ENCODE results near the gene RAVER1. TPM values are rescaled to one million over a fixed set of nuclear protein-coding genes. Genes with fewer than 3 reads are reported as not detected.
"Not testable (repeated sequence)": the region's sequence is repeated elsewhere in the genome, so short reads cannot be mapped to it uniquely, and the experiment has no call there.

RAVER1 gene
- total RNA-seq, 2 experiments from 2014 or later = 103 to 107 TPM

DNA sequence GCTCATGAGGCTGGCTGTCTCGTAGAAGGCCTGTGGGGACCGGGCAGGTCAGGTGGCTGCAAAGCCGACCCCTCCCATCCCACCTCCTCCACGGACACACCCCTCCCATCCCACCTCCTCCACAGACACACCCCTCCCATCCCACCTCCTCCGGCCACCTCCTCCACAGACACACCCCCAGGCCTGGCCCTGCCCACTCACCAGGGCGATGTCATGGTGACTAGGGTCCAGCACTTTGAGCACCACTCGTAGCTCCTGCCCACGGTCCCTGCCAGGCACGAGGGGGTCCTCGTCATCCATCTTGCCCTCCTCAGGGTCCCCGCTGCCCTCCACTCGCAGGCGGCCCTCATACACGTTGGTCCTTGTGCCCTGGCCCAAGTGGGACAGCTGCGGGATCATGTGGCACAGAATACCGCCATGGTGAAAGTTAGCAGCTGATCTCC is 28.3 kb upstream of the RAVER1 start:
- H3K27ac Mint-ChIP-seq = no peak overlapping the region
- H3K27me3 Mint-ChIP-seq = no peaks in the 10 kb centered on the region
- H3K4me1 Mint-ChIP-seq = no peaks in the 10 kb centered on the region
- no peak overlapping the region for H3K4me3 Mint-ChIP-seq
- peaks cover 10% of the 10 kb centered on the region for H3K36me3 Mint-ChIP-seq
- H3K9me3 Mint-ChIP-seq = no peaks in the 10 kb centered on the region
- no peak for DNase-seq

- Mint-ChIP-seq H3K36me3 (peaks cover 30% of the 10 kb centered on the region), H3K4me1 (no peaks in the 10 kb centered on the region), H3K4me3 (no peak overlapping the region), H3K27ac (no peak overlapping the region), H3K27me3 (no peaks in the 10 kb centered on the region), H3K9me3 (no peaks in the 10 kb centered on the region)
- DNase-seq = no peak
Observed at GRCh38 chr19:10356431-10356830, 23.1 kb upstream of the RAVER1 start.

DNA sequence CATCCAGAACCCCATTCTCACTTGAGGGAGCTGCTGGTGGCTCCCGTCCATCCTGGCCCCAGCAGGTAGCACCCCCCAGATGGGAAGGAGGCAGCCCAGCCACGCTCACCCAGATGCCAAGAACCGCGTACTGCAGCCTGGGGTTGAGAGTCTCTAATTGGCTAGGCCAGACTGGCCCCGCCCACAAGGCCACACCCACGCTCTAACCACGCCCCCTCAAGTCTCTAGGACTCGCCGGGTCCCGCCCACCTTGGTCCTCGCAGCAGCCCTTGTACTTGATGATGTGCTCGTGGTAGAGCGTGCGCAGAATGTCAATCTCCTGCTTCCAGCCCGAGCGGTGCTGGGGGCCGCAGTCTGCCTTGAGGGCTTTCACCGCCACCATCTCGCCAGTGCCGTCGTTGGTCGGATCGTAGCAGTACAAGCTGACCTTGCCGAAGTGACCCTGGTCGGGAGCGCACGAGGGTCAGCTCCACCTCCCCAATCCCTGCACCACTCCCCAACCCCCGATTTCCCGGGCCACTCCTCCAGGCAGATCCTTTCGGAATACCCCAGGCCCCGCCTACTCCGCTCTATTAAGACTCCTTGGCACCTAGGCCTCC is 20.6 kb upstream of the RAVER1 start:
- Mint-ChIP-seq H3K36me3 (peaks cover 22% of the 10 kb centered on the region), H3K4me1 (no peaks in the 10 kb centered on the region), H3K27me3 (no peaks in the 10 kb centered on the region), H3K9me3 (no peaks in the 10 kb centered on the region), H3K4me3 (no peak overlapping the region), H3K27ac (no peak overlapping the region)
- peak; percentile 63 for DNase-seq

- no peak overlapping the region for H3K27ac Mint-ChIP-seq
- no peaks in the 10 kb centered on the region for H3K4me1 Mint-ChIP-seq
- no peak for DNase-seq
- no peaks in the 10 kb centered on the region for H3K9me3 Mint-ChIP-seq
- H3K4me3 Mint-ChIP-seq = no peak overlapping the region
- peaks cover 22% of the 10 kb centered on the region for H3K36me3 Mint-ChIP-seq
- H3K27me3 Mint-ChIP-seq = no peaks in the 10 kb centered on the region
Observed at GRCh38 chr19:10352764-10353671, 19.7 kb upstream of the RAVER1 start.

- Mint-ChIP-seq H3K27ac (no peak overlapping the region), H3K9me3 (no peaks in the 10 kb centered on the region), H3K4me3 (no peak overlapping the region), H3K36me3 (no peaks in the 10 kb centered on the region), H3K27me3 (no peaks in the 10 kb centered on the region), H3K4me1 (peaks cover 2% of the 10 kb centered on the region)
- DNase-seq = no peak
Observed at GRCh38 chr19:10346509-10346908, 13.2 kb upstream of the RAVER1 start.

DNA sequence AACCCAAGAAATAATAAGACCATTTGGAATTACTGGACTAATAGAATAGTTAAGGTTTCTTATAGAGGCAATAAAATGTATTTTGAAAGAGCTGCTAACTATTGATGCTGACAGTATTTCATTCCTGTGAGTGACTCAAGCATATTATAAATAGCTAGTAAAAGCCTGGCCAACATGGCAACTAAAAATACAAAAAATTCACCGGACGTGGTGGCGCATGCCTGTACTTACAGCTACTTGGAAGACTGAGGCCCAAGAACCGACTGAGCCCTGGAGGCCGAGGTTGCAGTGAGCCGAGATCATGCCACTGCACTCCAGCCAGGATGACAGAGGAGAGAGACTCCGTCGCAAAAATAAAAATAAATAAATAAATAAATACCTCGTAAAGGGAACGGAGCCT is 11.5 kb upstream of the RAVER1 start:
- peaks cover 4% of the 10 kb centered on the region for H3K4me1 Mint-ChIP-seq
- no peak overlapping the region for H3K27ac Mint-ChIP-seq
- no peaks in the 10 kb centered on the region for H3K9me3 Mint-ChIP-seq
- no peak for DNase-seq
- no peaks in the 10 kb centered on the region for H3K27me3 Mint-ChIP-seq
- H3K36me3 Mint-ChIP-seq = no peaks in the 10 kb centered on the region
- H3K4me3 Mint-ChIP-seq = no peak overlapping the region

DNA sequence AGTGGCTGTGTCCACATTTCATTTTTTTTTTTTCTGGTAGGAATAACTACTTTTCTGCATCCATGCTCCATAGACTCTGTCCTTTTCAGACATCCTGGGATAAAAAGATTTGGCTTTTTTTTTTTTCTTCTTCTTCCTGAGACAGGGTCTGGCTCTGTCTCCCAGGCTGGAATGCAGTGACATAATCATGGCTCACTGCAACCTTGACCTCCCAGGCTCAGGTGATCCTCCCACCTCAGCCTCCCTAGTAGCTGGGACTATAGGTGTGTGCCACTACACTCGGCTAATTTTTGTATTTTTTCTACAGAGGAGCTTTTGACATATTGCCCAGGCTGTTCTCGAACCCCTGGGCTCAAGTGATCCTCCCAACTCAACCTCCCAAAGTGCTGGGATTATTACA is 10.2 kb upstream of the RAVER1 start:
- H3K4me3 Mint-ChIP-seq = no peak overlapping the region
- H3K36me3 Mint-ChIP-seq = no peaks in the 10 kb centered on the region
- no peak for DNase-seq
- H3K27ac Mint-ChIP-seq = no peak overlapping the region
- H3K27me3 Mint-ChIP-seq = no peaks in the 10 kb centered on the region
- no peaks in the 10 kb centered on the region for H3K9me3 Mint-ChIP-seq
- H3K4me1 Mint-ChIP-seq = peaks cover 13% of the 10 kb centered on the region

GRCh38 chr19:10339977-10340376 is 6.6 kb upstream of the RAVER1 start:
- H3K4me1 Mint-ChIP-seq = peaks cover 15% of the 10 kb centered on the region
- peaks cover 5% of the 10 kb centered on the region for H3K36me3 Mint-ChIP-seq
- no peaks in the 10 kb centered on the region for H3K9me3 Mint-ChIP-seq
- H3K4me3 Mint-ChIP-seq = peak overlapping the region; percentile 89
- DNase-seq = no peak
- H3K27ac Mint-ChIP-seq = peak overlapping the region; percentile 95
- no peaks in the 10 kb centered on the region for H3K27me3 Mint-ChIP-seq

GRCh38 chr19:10339380-10339960 is 6.1 kb upstream of the RAVER1 start, which contains the start of gene ICAM3:
TSS of gene ICAM3 (minus strand) at chr19:10339624. CDS start at chr19:10339614, 10 bp downstream.
- Mint-ChIP-seq H3K4me3 (peak within 1 kb of the TSS; percentile 89), H3K36me3 (peaks cover 9% of the 10 kb centered on the region), H3K27me3 (no peaks in the 10 kb centered on the region), H3K4me1 (peaks cover 15% of the 10 kb centered on the region), H3K9me3 (no peaks in the 10 kb centered on the region), H3K27ac (peak within 1 kb of the TSS; percentile 95)
- peak; percentile 73 for DNase-seq

GRCh38 chr19:10338940-10339339 is 5.6 kb upstream of the RAVER1 start:
- H3K9me3 Mint-ChIP-seq = no peaks in the 10 kb centered on the region
- H3K36me3 Mint-ChIP-seq = peaks cover 11% of the 10 kb centered on the region
- peak overlapping the region; percentile 89 for H3K4me3 Mint-ChIP-seq
- H3K4me1 Mint-ChIP-seq = peaks cover 18% of the 10 kb centered on the region
- DNase-seq = no peak
- H3K27ac Mint-ChIP-seq = peak overlapping the region; percentile 95
- H3K27me3 Mint-ChIP-seq = no peaks in the 10 kb centered on the region

- H3K27me3 Mint-ChIP-seq, DNase-seq, H3K4me3 Mint-ChIP-seq, H3K27ac Mint-ChIP-seq, H3K9me3 Mint-ChIP-seq: not testable (repeated sequence)
- Mint-ChIP-seq H3K4me1 (peaks cover 29% of the 10 kb centered on the region), H3K36me3 (peaks cover 26% of the 10 kb centered on the region)
Observed at GRCh38 chr19:10336725-10337124, 3.4 kb upstream of the RAVER1 start.

GRCh38 chr19:10335352-10335985 is 2.1 kb upstream of the RAVER1 start:
- no peak for DNase-seq
- H3K27ac Mint-ChIP-seq = no peak overlapping the region
- no peaks in the 10 kb centered on the region for H3K9me3 Mint-ChIP-seq
- H3K4me1 Mint-ChIP-seq = peaks cover 29% of the 10 kb centered on the region
- H3K36me3 Mint-ChIP-seq = peaks cover 26% of the 10 kb centered on the region
- no peak overlapping the region for H3K4me3 Mint-ChIP-seq
- H3K27me3 Mint-ChIP-seq = no peaks in the 10 kb centered on the region

DNA sequence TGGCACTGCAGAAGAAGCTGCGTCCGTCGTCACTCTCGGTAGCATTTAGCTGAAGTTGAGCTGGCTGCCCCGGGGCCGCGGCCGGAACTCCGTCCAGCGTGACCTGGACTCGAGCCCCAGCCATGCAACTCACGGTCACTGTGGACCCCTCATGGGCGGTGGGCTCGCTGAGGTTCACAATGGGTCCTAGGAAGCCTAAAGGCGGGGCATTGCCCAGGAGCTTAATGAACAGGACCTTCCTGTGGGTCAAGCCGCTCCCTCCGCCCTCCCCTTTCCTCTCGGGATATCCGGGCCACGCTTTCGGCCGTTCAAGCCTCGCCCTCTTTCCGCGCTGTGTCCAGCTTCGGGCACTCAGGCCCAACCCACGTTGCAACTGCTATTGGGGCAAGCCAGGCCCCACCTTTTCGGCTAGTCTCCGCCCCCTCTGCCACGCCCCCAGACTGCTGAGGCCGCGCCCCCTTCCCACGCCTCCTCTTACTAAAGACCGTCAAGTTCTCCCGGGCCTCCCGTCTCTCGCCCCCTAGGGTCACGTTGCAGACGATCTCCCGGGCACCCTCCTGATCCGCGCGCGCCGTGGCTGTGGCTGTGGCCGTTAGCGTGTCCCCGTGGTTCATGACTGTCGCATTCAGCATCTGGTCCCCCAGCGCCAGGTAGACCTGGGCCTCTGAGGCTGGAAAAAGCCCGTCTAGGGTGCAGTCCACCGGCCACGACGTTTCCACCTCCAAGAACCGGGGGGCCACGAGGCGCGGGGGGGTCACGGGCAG is 1.4 kb upstream of the RAVER1 start:
- Mint-ChIP-seq H3K9me3 (no peaks in the 10 kb centered on the region), H3K4me1 (peaks cover 27% of the 10 kb centered on the region), H3K4me3 (peak overlapping the region; percentile 58), H3K27me3 (no peaks in the 10 kb centered on the region), H3K27ac (no peak overlapping the region), H3K36me3 (peaks cover 33% of the 10 kb centered on the region)
- DNase-seq = peak; percentile 65

DNA sequence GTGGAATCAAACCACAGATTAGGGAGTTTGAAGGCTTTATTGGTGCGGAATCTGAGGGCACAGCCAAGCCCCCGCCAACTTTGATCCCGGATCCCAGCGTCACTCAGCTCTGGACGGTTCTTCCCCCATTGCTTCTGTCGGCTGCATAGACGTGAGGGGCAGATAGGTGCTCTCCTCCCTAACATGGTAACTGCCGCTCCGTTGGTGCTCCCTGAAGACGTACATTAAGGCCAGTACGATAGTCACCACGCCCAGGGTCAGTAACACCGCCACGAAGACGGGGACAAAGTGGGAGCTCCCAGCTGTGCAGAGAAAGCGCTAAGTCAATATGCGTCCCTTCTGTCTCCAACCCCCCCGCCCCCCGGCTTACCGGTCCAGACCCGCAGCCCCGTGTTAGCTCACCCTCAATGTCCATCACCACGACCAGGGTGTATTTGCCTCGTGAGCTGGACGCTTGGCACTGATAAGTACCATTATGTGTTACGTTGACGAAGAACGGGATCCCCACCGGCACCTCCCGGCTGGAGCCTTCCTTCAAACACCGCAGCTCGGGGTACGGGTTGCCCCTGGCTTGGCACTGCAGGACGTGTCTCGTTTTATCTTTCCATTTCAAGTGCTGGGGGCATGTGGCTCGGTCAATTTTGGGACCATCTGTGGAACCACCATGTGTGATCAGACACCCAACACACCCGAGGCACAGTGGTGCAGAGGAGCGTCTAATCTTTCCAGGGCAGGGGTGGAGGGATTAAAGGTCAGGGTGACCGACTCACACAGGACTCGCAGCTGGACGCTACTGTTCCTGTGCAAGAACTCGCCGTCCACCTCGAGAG is 644 bp upstream of the RAVER1 start:
- H3K9me3 Mint-ChIP-seq = no peaks in the 10 kb centered on the region
- no peak for DNase-seq
- peaks cover 22% of the 10 kb centered on the region for H3K4me1 Mint-ChIP-seq
- no peaks in the 10 kb centered on the region for H3K27me3 Mint-ChIP-seq
- H3K36me3 Mint-ChIP-seq = peaks cover 38% of the 10 kb centered on the region
- H3K27ac Mint-ChIP-seq = peak overlapping the region; percentile 98
- H3K4me3 Mint-ChIP-seq = peak overlapping the region; percentile 97
